Measurements from ENCODE around the gene ZDHHC16.

The ZDHHC16 gene

DNA sequence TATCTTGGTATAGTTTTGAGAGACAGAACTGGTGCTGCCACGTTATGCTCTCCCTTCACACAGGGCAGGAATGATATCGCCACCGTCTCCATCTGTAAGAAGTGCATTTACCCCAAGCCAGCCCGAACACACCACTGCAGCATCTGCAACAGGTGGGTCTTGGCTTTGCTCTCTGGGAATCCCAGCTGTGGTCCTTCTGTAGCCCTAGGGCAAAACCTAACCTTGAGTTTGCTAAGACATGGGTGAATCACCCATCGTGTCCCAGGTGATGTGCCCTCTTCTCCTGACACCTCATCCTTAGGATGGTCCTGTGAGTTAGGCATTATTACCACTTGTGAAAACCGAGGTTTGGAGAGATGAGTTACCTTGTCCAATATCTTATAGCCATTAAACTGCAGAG lies 6.4 kb downstream of the ZDHHC16 start:
- no peak overlapping the region for H3K4me3 ChIP-seq (ENCODE audit: low read depth, low read length)
- H3K27ac ChIP-seq (ENCODE audit: extremely low read depth, low read depth, low read length), result no peak overlapping the region
- peaks cover 11 to 72% of the 10 kb centered on the region in 2 experiments; a peak in 2 of 3 replicates for H3K36me3 ChIP-seq (ENCODE audit: control insufficient read depth in 2 of 2, insufficient read depth in 1 of 2, low read length in 2 of 2)
- no peaks in the 10 kb centered on the region for H3K9me3 ChIP-seq (ENCODE audit: control insufficient read depth, insufficient read depth, low read depth, low read length)
- CTCF ChIA-PET, result interaction anchor here (0.6 to 3.1 kb wide), 4 partner anchors 13 to 101 kb away, joined by 3 to 14 read pairs (median 4); no protein-coding TSS in a partner anchor
- peaks cover 9% of the 10 kb centered on the region for H3K4me1 ChIP-seq (ENCODE audit: control insufficient read depth, insufficient read depth, low read length)
- TF ChIP-seq OSR2 (tag by site-specific recombination; IDR thresholded peaks at IDR 0.05) (no peak), SCRT1 (tag by site-specific recombination; IDR thresholded peaks at IDR 0.05; ENCODE audit: borderline replicate concordance) (peak; percentile 78), SCRT2 (tag by site-specific recombination; IDR thresholded peaks at IDR 0.05) (peak; percentile 94)
- POLR2A ChIA-PET, result no interaction called here

GRCh38 chr10:97454330-97455036 lies 8.5 kb downstream of the ZDHHC16 start:
- no peak overlapping the region for H3K4me3 ChIP-seq (ENCODE audit: low read depth, low read length)
- no peaks in the 10 kb centered on the region for H3K9me3 ChIP-seq (ENCODE audit: control insufficient read depth, insufficient read depth, low read depth, low read length)
- H3K36me3 ChIP-seq (ENCODE audit: control insufficient read depth in 2 of 2, insufficient read depth in 1 of 2, low read length in 2 of 2), result peaks cover 28 to 94% of the 10 kb centered on the region in 2 experiments
- ChIA-PET CTCF (interaction anchor here (0.6 to 3.1 kb wide), 3 partner anchors 10 to 99 kb away, joined by 3 to 14 read pairs (median 3); no protein-coding TSS in a partner anchor), POLR2A (interaction anchor here (0.7 to 1.4 kb wide), 3 partner anchors 10 to 99 kb away, joined by 3 to 5 read pairs (median 3); no protein-coding TSS in a partner anchor)
- TF ChIP-seq, protein P1, sequence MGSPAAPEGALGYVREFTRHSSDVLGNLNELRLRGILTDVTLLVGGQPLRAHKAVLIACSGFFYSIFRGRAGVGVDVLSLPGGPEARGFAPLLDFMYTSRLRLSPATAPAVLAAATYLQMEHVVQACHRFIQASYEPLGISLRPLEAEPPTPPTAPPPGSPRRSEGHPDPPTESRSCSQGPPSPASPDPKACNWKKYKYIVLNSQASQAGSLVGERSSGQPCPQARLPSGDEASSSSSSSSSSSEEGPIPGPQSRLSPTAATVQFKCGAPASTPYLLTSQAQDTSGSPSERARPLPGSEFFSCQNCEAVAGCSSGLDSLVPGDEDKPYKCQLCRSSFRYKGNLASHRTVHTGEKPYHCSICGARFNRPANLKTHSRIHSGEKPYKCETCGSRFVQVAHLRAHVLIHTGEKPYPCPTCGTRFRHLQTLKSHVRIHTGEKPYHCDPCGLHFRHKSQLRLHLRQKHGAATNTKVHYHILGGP (tag by site-specific recombination; IDR thresholded peaks at IDR 0.05), result no peak
- TF ChIP-seq ZSCAN23 (tag by site-specific recombination; IDR thresholded peaks at IDR 0.05) (no peak), ZNF704 (tag by site-specific recombination; IDR thresholded peaks at IDR 0.05) (no peak), GLI2 (tag by site-specific recombination; IDR thresholded peaks at IDR 0.05; ENCODE audit: borderline replicate concordance, low read depth) (no peak), RBAK (tag by site-specific recombination; IDR thresholded peaks at IDR 0.05) (no peak), ZNF169 (tag by site-specific recombination; IDR thresholded peaks at IDR 0.05) (no peak), ZBTB17 (tag by site-specific recombination; IDR thresholded peaks at IDR 0.05) (0 out of 2 replicates have a peak, but pooled peaks have one; percentile 17), PBX3 (CRISPR knock-in tag; IDR thresholded peaks at IDR 0.05) (no peak), ZNF560 (tag by site-specific recombination; IDR thresholded peaks at IDR 0.05; ENCODE audit: borderline replicate concordance) (no peak), ZNF324 (tag by site-specific recombination; IDR thresholded peaks at IDR 0.05) (no peak), SCRT2 (tag by site-specific recombination; IDR thresholded peaks at IDR 0.05) (no peak), ZBTB1 (tag by site-specific recombination; IDR thresholded peaks at IDR 0.05) (no peak), ZSCAN30 (tag by site-specific recombination; IDR thresholded peaks at IDR 0.05) (0 out of 2 replicates have a peak, but pooled peaks have one; percentile 19)
- TF ChIP-seq, protein P2, sequence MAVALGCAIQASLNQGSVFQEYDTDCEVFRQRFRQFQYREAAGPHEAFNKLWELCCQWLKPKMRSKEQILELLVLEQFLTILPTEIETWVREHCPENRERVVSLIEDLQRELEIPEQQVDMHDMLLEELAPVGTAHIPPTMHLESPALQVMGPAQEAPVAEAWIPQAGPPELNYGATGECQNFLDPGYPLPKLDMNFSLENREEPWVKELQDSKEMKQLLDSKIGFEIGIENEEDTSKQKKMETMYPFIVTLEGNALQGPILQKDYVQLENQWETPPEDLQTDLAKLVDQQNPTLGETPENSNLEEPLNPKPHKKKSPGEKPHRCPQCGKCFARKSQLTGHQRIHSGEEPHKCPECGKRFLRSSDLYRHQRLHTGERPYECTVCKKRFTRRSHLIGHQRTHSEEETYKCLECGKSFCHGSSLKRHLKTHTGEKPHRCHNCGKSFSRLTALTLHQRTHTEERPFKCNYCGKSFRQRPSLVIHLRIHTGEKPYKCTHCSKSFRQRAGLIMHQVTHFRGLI (tag by site-specific recombination; IDR thresholded peaks at IDR 0.05), result no peak
- TF ChIP-seq, protein P3, sequence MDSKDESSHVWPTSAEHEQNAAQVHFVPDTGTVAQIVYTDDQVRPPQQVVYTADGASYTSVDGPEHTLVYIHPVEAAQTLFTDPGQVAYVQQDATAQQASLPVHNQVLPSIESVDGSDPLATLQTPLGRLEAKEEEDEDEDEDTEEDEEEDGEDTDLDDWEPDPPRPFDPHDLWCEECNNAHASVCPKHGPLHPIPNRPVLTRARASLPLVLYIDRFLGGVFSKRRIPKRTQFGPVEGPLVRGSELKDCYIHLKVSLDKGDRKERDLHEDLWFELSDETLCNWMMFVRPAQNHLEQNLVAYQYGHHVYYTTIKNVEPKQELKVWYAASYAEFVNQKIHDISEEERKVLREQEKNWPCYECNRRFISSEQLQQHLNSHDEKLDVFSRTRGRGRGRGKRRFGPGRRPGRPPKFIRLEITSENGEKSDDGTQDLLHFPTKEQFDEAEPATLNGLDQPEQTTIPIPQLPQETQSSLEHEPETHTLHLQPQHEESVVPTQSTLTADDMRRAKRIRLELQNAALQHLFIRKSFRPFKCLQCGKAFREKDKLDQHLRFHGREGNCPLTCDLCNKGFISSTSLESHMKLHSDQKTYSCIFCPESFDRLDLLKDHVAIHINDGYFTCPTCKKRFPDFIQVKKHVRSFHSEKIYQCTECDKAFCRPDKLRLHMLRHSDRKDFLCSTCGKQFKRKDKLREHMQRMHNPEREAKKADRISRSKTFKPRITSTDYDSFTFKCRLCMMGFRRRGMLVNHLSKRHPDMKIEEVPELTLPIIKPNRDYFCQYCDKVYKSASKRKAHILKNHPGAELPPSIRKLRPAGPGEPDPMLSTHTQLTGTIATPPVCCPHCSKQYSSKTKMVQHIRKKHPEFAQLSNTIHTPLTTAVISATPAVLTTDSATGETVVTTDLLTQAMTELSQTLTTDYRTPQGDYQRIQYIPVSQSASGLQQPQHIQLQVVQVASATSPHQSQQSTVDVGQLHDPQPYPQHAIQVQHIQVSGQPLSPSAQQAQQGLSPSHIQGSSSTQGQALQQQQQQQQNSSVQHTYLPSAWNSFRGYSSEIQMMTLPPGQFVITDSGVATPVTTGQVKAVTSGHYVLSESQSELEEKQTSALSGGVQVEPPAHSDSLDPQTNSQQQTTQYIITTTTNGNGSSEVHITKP (tag by site-specific recombination; IDR thresholded peaks at IDR 0.05), result no peak
- TF ChIP-seq, protein P4, sequence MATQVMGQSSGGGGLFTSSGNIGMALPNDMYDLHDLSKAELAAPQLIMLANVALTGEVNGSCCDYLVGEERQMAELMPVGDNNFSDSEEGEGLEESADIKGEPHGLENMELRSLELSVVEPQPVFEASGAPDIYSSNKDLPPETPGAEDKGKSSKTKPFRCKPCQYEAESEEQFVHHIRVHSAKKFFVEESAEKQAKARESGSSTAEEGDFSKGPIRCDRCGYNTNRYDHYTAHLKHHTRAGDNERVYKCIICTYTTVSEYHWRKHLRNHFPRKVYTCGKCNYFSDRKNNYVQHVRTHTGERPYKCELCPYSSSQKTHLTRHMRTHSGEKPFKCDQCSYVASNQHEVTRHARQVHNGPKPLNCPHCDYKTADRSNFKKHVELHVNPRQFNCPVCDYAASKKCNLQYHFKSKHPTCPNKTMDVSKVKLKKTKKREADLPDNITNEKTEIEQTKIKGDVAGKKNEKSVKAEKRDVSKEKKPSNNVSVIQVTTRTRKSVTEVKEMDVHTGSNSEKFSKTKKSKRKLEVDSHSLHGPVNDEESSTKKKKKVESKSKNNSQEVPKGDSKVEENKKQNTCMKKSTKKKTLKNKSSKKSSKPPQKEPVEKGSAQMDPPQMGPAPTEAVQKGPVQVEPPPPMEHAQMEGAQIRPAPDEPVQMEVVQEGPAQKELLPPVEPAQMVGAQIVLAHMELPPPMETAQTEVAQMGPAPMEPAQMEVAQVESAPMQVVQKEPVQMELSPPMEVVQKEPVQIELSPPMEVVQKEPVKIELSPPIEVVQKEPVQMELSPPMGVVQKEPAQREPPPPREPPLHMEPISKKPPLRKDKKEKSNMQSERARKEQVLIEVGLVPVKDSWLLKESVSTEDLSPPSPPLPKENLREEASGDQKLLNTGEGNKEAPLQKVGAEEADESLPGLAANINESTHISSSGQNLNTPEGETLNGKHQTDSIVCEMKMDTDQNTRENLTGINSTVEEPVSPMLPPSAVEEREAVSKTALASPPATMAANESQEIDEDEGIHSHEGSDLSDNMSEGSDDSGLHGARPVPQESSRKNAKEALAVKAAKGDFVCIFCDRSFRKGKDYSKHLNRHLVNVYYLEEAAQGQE (tag by site-specific recombination; IDR thresholded peaks at IDR 0.05), result no peak
- no peak overlapping the region for H3K27ac ChIP-seq (ENCODE audit: extremely low read depth, low read depth, low read length)
- peaks cover 6% of the 10 kb centered on the region for H3K4me1 ChIP-seq (ENCODE audit: control insufficient read depth, insufficient read depth, low read length)
